Prostate gland (tissue), 2 donors: ENCODE measurements around the gene AOPEP.

Source experiments
- CTCF ChIP-seq, 4 experiments: fragments of 200-600 bp in 2 of 4; fragments of 450-650 bp in 2 of 4; sonication (generic) in 2 of 4; IDR thresholded peaks; 1 replicate in 3 of 4; 2 replicates in 1 of 4; pipeline ENCODE4 v1.5.1; 2016 to 2019; ENCODE audit warnings: antibody characterized with exemption in 4 of 4, mild to moderate bottlenecking in 2 of 4, moderate library complexity in 2 of 4
- POLR2A ChIP-seq: fragments of 450-650 bp; IDR thresholded peaks from one replicate; pipeline ENCODE4 v1.6.1; 2016; ENCODE audit warnings: antibody characterized with exemption, mild to moderate bottlenecking
- POLR2AphosphoS5 ChIP-seq: sonication (generic); formaldehyde crosslinking; IDR thresholded peaks from one replicate; pipeline ENCODE4 v1.6.1; 2017; ENCODE audit warnings: antibody characterized with exemption

- TF ChIP-seq POLR2AphosphoS5 (no peak), CTCF (IDR thresholded peaks at IDR 0.05) (no peak), POLR2A (no peak)
These were observed 270.1 kb downstream of the AOPEP start for GRCh38 chr9:94996641-94997040.
